ENCODE measurements around the gene HOXA10.
A peak's percentile ranks its signal among the peaks of the same experiment; 100 is the strongest.

Gene HOXA10

GRCh38 chr7:27141137-27141922 lies 32.8 kb downstream of the HOXA10 start:
- H3K4me1 Mint-ChIP-seq = peaks cover 2% of the 10 kb centered on the region

GRCh38 chr7:27140126-27140857 lies 33.8 kb downstream of the HOXA10 start:
- peaks cover 2% of the 10 kb centered on the region for H3K4me1 Mint-ChIP-seq
- ATAC-seq (ENCODE audit: low read depth) (no peak), DNase-seq (ENCODE audit: low spot score in 2 of 2) (no peak)
- H3K27me3 Mint-ChIP-seq = peaks cover 8% of the 10 kb centered on the region
- H3K36me3 Mint-ChIP-seq = no peaks in the 10 kb centered on the region
- H3K9me3 Mint-ChIP-seq = no peaks in the 10 kb centered on the region
- H3K4me3 Mint-ChIP-seq = no peak overlapping the region
- H3K27ac Mint-ChIP-seq = no peak overlapping the region

More at GRCh38 chr7:27141137-27141922, 32.8 kb downstream of the HOXA10 start:
- Mint-ChIP-seq H3K9me3 (no peaks in the 10 kb centered on the region), H3K27me3 (peaks cover 9% of the 10 kb centered on the region), H3K27ac (no peak overlapping the region), H3K36me3 (no peaks in the 10 kb centered on the region), H3K4me3 (no peak overlapping the region)
- ATAC-seq (ENCODE audit: low read depth) (no peak), DNase-seq (ENCODE audit: low spot score in 2 of 2) (no peak)

- Mint-ChIP-seq H3K9me3 (no peaks in the 10 kb centered on the region), H3K36me3 (no peaks in the 10 kb centered on the region), H3K4me1 (peaks cover 2% of the 10 kb centered on the region), H3K27me3 (peaks cover 9% of the 10 kb centered on the region), H3K4me3 (no peak overlapping the region), H3K27ac (no peak overlapping the region)
- DNase-seq (ENCODE audit: low spot score in 2 of 2) (no peak), ATAC-seq (ENCODE audit: low read depth) (no peak)
Measured at GRCh38 chr7:27139334-27140125, 34.6 kb downstream of the HOXA10 start.

- DNase-seq (ENCODE audit: low spot score in 2 of 2) (no peak), ATAC-seq (ENCODE audit: low read depth) (no peak)
- Mint-ChIP-seq H3K9me3 (no peaks in the 10 kb centered on the region), H3K27me3 (peaks cover 13% of the 10 kb centered on the region), H3K4me3 (no peak overlapping the region), H3K27ac (no peak overlapping the region), H3K36me3 (no peaks in the 10 kb centered on the region), H3K4me1 (peaks cover 2% of the 10 kb centered on the region)
Measured at GRCh38 chr7:27138985-27139333, 35.2 kb downstream of the HOXA10 start.

GRCh38 chr7:27138472-27138871 lies 35.6 kb downstream of the HOXA10 start:
- H3K27me3 Mint-ChIP-seq = peaks cover 17% of the 10 kb centered on the region
- no peak overlapping the region for H3K27ac Mint-ChIP-seq
- no peak for ATAC-seq (ENCODE audit: low read depth)
- peaks cover 2% of the 10 kb centered on the region for H3K4me1 Mint-ChIP-seq
- no peaks in the 10 kb centered on the region for H3K36me3 Mint-ChIP-seq
- H3K4me3 Mint-ChIP-seq = no peak overlapping the region
- DNase-seq (ENCODE audit: low spot score in 2 of 2) = no peak
- no peaks in the 10 kb centered on the region for H3K9me3 Mint-ChIP-seq

- H3K9me3 Mint-ChIP-seq = no peaks in the 10 kb centered on the region
- H3K27me3 Mint-ChIP-seq = peaks cover 16% of the 10 kb centered on the region
- no peak overlapping the region for H3K4me3 Mint-ChIP-seq
- no peak for ATAC-seq (ENCODE audit: low read depth)
- no peak for DNase-seq (ENCODE audit: low spot score in 2 of 2)
- H3K4me1 Mint-ChIP-seq = peaks cover 2% of the 10 kb centered on the region
- H3K36me3 Mint-ChIP-seq = no peaks in the 10 kb centered on the region
- no peak overlapping the region for H3K27ac Mint-ChIP-seq
Measured at GRCh38 chr7:27137640-27138315, 36.3 kb downstream of the HOXA10 start.

- ATAC-seq (ENCODE audit: low read depth) = no peak
- H3K9me3 Mint-ChIP-seq = no peaks in the 10 kb centered on the region
- no peak overlapping the region for H3K27ac Mint-ChIP-seq
- no peaks in the 10 kb centered on the region for H3K36me3 Mint-ChIP-seq
- no peaks in the 10 kb centered on the region for H3K4me1 Mint-ChIP-seq
- no peak overlapping the region for H3K4me3 Mint-ChIP-seq
- DNase-seq (ENCODE audit: low spot score in 2 of 2) = no peak
- H3K27me3 Mint-ChIP-seq = peaks cover 12% of the 10 kb centered on the region
Measured at GRCh38 chr7:27134392-27134791, 39.7 kb downstream of the HOXA10 start.

GRCh38 chr7:27133409-27134231 lies 40.5 kb downstream of the HOXA10 start:
- no peak for DNase-seq (ENCODE audit: low spot score in 2 of 2)
- Mint-ChIP-seq H3K9me3 (peaks cover 2% of the 10 kb centered on the region), H3K4me1 (no peaks in the 10 kb centered on the region), H3K4me3 (no peak overlapping the region), H3K27ac (no peak overlapping the region), H3K27me3 (peaks cover 16% of the 10 kb centered on the region), H3K36me3 (peaks cover 2% of the 10 kb centered on the region)
- ATAC-seq (ENCODE audit: low read depth) = no peak

- Mint-ChIP-seq H3K4me1 (no peaks in the 10 kb centered on the region), H3K27me3 (peaks cover 17% of the 10 kb centered on the region), H3K4me3 (no peak overlapping the region), H3K9me3 (peaks cover 2% of the 10 kb centered on the region), H3K27ac (no peak overlapping the region), H3K36me3 (peaks cover 2% of the 10 kb centered on the region)
- DNase-seq (ENCODE audit: low spot score in 2 of 2) (no peak), ATAC-seq (ENCODE audit: low read depth) (no peak)
Measured at GRCh38 chr7:27132978-27133377, 41.1 kb downstream of the HOXA10 start.

GRCh38 chr7:27132214-27132613 lies 41.9 kb downstream of the HOXA10 start:
- no peak overlapping the region for H3K27ac Mint-ChIP-seq
- no peaks in the 10 kb centered on the region for H3K4me1 Mint-ChIP-seq
- peaks cover 2% of the 10 kb centered on the region for H3K36me3 Mint-ChIP-seq
- ATAC-seq (ENCODE audit: low read depth) (no peak), DNase-seq (ENCODE audit: low spot score in 2 of 2) (no peak)
- H3K9me3 Mint-ChIP-seq = peaks cover 2% of the 10 kb centered on the region
- H3K4me3 Mint-ChIP-seq = no peak overlapping the region
- peaks cover 17% of the 10 kb centered on the region for H3K27me3 Mint-ChIP-seq

- H3K27me3 Mint-ChIP-seq = peaks cover 17% of the 10 kb centered on the region
- H3K4me1 Mint-ChIP-seq = no peaks in the 10 kb centered on the region
Measured at GRCh38 chr7:27131390-27131819, 42.7 kb downstream of the HOXA10 start.

GRCh38 chr7:27130540-27131389 lies 43.4 kb downstream of the HOXA10 start, which contains the start of gene HOXA4:
HOXA4 (minus strand) TSS chr7:27130757; CDS start chr7:27130733, 24 bp downstream.
- DNase-seq (ENCODE audit: low spot score in 2 of 2) = peak; percentile 40 to 61
- peaks cover 18% of the 10 kb centered on the region for H3K27me3 Mint-ChIP-seq
- no peak within 1 kb of the TSS for H3K27ac Mint-ChIP-seq

More at GRCh38 chr7:27131390-27131819, 42.7 kb downstream of the HOXA10 start:
- Mint-ChIP-seq H3K36me3 (peaks cover 2% of the 10 kb centered on the region), H3K27ac (no peak overlapping the region), H3K4me3 (peak overlapping the region; percentile 51), H3K9me3 (peaks cover 2% of the 10 kb centered on the region)
- no peak for ATAC-seq (ENCODE audit: low read depth)
- DNase-seq (ENCODE audit: low spot score in 2 of 2) = no peak

More at GRCh38 chr7:27130540-27131389, 43.4 kb downstream of the HOXA10 start, which contains the start of gene HOXA4:
- H3K9me3 Mint-ChIP-seq = peaks cover 2% of the 10 kb centered on the region
- no peaks in the 10 kb centered on the region for H3K4me1 Mint-ChIP-seq
- peak; percentile 90 for ATAC-seq (ENCODE audit: low read depth)
- H3K4me3 Mint-ChIP-seq = peak within 1 kb of the TSS; percentile 51
- peaks cover 2% of the 10 kb centered on the region for H3K36me3 Mint-ChIP-seq

Measured in memory B cell (primary cell).